ENCODE measurements around the gene PDCD11.
A peak's percentile ranks its signal among the peaks of the same experiment; 100 is the strongest.
"Not testable (repeated sequence)": the region's sequence is repeated elsewhere in the genome, so short reads cannot be mapped to it uniquely, and the experiment has no call there.

The PDCD11 gene
- total RNA-seq = 84.4 reads per million, percentile 79 among the genes with 10 or more reads in this experiment

GRCh38 chr10:103396067-103396788 is at the start of gene PDCD11, which contains the start of gene ATP5MK:
PDCD11 (plus strand) TSS chr10:103396626; CDS start chr10:103398427, 1,801 bp downstream.
ATP5MK (minus strand) TSS chr10:103396475; CDS start chr10:103392457, 4,018 bp downstream.
- DNase-seq = peak; percentile 92

- no peak for DNase-seq
Measured at GRCh38 chr10:103350175-103350516, 46.3 kb upstream of the PDCD11 start.

- DNase-seq = peak; percentile 50
Measured at GRCh38 chr10:103350517-103351260, 45.7 kb upstream of the PDCD11 start, which contains the start of gene PCGF6. PCGF6 (minus strand) TSS chr10:103351140; CDS start chr10:103351066, 74 bp downstream.

GRCh38 chr10:103353281-103353680 is 43.1 kb upstream of the PDCD11 start:
- DNase-seq = no peak

GRCh38 chr10:103354567-103354966 is 41.9 kb upstream of the PDCD11 start:
- not testable (repeated sequence) for DNase-seq

- no peak for DNase-seq
Measured at GRCh38 chr10:103355906-103356599, 40.4 kb upstream of the PDCD11 start.

GRCh38 chr10:103359493-103359892 is 36.9 kb upstream of the PDCD11 start:
- DNase-seq = not testable (repeated sequence)

- not testable (repeated sequence) for DNase-seq
Measured at GRCh38 chr10:103360791-103361190, 35.6 kb upstream of the PDCD11 start.

GRCh38 chr10:103367379-103367781 is 29.0 kb upstream of the PDCD11 start:
- DNase-seq = no peak

GRCh38 chr10:103367782-103368518 is 28.5 kb upstream of the PDCD11 start, which contains the start of gene TAF5:
TAF5 (plus strand) TSS chr10:103367976; CDS start chr10:103367990, 14 bp downstream.
- DNase-seq = peak; percentile 86

- DNase-seq = no peak
Measured at GRCh38 chr10:103373544-103373943, 22.9 kb upstream of the PDCD11 start.

- DNase-seq = no peak
Measured at GRCh38 chr10:103374263-103374662, 22.2 kb upstream of the PDCD11 start.

GRCh38 chr10:103382769-103383168 is 13.7 kb upstream of the PDCD11 start:
- no peak for DNase-seq

GRCh38 chr10:103394180-103394579 is 2.2 kb upstream of the PDCD11 start:
- no peak for DNase-seq

- no peak for DNase-seq
Measured at GRCh38 chr10:103395754-103396066, 716 bp upstream of the PDCD11 start.

- no peak for DNase-seq
Measured at GRCh38 chr10:103396789-103397087, 312 bp downstream of the PDCD11 start.

- no peak for DNase-seq
Measured at GRCh38 chr10:103397191-103397825, 882 bp downstream of the PDCD11 start.

GRCh38 chr10:103413564-103413963 is 17.1 kb downstream of the PDCD11 start:
- DNase-seq = no peak

GRCh38 chr10:103415581-103415980 is 19.2 kb downstream of the PDCD11 start:
- no peak for DNase-seq

- peak; percentile 57 for DNase-seq
Measured at GRCh38 chr10:103416436-103417147, 20.2 kb downstream of the PDCD11 start.

GRCh38 chr10:103417148-103417469 is 20.7 kb downstream of the PDCD11 start:
- not testable (repeated sequence) for DNase-seq

- DNase-seq = no peak
Measured at GRCh38 chr10:103417601-103418000, 21.2 kb downstream of the PDCD11 start.
